Measurements from ENCODE around the gene DUSP22.
"Not testable (repeated sequence)": the region's sequence is repeated elsewhere in the genome, so short reads cannot be mapped to it uniquely, and the experiment has no call there.

The DUSP22 gene

DNA sequence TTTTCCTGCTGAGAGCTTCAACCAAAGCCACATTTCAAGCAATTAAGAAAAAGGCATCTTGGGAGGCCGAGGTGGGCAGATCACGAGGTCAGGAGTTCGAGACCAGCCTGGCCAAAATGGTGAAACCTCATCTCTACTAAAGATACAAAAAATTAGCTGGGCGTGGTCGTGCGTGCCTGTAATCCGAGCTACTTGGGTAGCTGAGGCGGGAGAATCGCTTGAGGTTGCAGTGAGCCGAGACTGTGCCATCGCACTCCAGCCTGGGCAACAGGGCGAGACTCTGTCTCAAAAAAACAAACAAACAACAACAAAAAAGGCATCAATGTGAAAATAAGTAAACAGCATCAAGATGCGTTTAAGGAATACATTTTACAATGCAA lies 85.3 kb downstream of the DUSP22 start:
- DNase-seq (ENCODE audit: low read depth in 2 of 2, low spot score in 1 of 2): not testable (repeated sequence)

DNA sequence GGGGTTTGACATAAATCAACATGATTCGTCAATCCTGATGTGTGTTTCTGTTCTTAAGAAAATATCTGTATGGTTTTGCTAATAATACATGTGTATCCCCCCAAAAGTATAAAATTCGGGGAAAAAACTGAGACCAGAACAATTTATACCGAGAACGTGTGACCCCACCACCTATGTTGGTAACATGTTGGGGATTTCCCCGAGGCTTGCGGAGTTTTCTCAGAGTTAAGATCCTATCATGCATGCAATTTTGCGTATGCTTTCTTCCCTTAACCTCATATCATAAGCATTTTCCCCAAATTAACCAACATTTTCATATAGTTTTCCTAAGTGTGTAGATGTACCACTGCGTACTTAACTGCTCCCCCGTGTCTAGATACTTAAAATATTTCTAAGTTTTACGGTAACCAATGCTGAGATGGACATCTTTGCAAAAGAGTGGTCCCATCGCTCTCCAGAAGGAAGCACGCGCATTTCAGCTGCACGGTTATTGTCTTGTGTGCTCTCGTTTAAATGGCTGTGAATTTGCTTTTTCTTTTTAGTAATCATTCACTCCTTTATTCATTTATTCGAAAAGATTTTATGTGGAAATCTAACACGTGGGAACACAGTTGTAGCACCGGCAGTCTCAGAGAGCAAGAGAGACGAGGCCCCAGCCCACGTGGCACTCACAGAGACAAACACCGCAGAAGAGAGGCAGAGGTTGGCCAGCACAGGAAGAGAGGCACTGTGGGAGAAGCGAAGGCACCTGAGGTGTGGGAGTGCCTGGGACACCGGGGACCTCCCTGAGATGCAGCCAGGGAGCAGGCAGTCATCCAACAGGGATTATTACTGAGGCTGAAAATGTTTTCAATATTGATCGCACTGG lies 86.0 kb downstream of the DUSP22 start:
- no peak for DNase-seq (ENCODE audit: low read depth in 2 of 2, low spot score in 1 of 2)

DNA sequence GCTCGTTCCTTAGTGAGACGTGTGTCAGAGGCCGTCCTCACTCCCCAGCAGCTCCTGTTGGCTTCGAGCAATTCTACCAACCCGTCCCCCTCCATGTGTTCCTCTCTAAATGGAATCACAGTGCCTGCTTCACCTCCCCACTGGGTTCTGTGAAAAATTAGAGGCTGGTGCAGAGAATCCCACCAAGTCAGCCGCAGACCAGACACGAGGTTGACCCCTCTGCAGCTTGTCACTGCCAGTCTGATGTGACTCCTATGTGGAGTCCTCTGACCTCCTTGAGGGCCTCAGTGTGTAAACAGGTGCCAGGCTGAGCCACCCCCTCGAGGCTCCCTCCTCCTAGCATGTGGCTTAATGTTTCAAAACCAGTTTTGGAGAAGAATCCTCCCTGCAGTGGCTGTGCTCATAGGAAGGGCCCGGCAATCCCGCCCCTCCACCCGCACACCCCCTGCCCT lies 86.7 kb downstream of the DUSP22 start:
- DNase-seq (ENCODE audit: low read depth in 2 of 2, low spot score in 1 of 2): no peak

DNA sequence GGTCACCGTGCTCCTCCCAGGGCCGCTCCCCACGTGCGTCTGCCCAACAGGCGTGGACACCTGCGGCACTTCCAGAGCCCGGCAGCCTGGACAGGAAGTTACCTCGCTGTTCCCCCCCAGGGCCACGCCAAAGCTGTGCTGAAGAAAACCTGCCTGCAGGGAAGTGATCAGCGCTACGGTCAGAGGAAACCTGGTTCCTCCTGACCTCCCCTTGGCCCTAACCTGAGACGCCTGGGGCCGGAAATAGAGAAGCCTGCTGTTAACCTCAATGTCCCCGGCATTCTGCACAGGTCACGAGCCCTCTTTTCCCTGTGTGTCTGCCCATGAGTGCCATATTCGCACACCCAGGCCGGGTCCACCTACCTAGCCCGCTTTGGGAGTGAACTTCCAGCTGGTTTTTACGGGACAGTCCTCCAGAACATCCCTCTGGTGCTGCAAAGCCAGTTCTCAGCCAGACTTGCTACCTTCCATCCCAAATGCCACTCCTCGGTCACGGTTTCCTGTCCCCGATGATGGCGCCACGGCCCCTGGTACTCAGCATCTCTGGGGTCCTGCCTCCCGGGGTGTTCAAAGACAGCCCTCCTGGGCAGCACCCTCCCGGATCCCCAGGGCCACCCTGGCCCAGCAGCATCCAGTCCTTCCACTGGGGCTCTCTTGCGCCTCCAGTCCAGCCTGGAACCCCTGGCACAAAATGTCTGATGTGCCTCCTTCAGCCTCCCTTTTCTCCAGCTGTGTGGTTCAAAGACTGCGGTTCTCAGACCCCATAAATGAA lies 87.3 kb downstream of the DUSP22 start:
- DNase-seq (ENCODE audit: low read depth in 2 of 2, low spot score in 1 of 2): no peak

DNA sequence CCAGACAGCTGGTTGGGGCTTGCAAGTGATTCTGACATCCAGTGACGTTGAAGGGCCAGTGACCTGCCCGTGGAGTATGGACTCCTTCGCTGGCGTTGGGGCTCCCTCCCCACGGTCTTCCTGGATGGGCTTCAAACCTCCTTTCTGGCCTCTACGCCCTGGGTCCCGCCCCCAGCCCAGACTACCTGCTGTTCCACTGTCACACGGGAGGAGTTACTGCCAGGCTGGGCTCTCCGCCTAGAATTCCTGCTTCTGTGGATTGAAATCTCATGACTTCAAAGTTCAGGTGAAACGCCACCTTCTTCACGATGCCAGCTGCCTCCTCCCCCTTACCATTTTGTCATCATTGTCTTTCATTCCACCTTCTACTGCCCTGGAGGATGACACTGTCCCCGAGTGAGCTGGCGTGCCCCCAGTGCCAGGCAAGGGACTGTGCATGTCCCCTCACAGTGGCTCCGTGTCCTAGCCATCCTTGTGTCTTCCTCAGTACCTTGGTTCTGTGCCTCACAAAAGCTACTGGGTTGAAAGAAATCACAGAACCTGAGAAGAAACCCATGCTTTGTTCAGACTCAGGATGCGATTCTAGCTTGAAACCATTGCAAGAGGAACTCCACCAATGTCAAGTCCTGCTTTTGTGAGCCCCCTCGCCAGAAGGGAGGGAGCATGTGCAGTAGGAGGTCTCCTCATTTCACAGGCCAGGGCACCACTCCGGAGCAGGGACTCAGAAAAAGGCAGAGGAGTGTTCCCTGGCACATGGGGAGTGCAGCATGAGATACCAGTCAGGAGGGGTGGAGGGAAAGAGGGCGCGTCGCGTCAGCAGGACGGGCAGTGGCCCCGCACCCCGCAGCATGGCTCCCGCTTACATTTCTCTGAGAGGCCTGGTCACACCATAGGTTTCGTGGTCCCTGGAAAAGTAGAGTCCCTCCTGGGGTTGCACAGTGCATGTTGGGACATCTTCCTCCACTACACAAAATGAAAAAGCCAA lies 88.2 kb downstream of the DUSP22 start:
- DNase-seq (ENCODE audit: low read depth in 2 of 2, low spot score in 1 of 2): no peak

DNA sequence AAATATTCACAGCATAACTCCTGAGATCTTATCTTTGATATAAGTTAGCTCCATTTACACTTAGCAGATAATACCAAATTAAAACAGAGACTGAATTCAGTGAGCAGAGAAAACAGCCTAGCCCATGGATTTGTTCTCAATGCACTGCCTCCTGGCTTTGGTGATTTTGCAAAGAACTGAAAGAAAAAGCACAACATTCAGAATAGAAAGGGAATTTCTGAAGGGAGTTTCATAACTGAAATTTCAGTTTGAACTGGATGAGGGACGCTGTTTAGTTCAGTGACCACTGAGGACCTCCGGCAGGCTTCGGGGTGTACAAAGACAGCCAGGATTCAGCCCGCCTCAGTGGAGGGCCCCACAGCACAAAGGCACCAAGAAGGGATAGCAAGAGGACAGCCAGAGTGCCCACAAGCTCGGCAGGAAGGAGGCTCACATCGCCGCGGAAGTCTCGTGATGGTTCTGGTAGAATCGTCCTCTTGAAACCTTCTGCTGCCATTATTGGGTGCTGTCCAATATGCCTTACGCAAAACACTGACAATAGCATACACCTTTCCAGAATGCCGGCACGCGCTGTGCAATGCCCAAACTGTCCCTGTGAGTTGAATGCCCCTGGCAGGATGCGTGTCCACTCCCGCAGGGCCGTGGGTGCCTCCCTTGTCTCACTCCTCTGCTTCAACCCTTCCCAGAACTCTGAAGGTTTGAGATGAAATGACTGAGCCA lies 89.6 kb downstream of the DUSP22 start:
- DNase-seq (ENCODE audit: low read depth in 2 of 2, low spot score in 1 of 2): no peak

DNA sequence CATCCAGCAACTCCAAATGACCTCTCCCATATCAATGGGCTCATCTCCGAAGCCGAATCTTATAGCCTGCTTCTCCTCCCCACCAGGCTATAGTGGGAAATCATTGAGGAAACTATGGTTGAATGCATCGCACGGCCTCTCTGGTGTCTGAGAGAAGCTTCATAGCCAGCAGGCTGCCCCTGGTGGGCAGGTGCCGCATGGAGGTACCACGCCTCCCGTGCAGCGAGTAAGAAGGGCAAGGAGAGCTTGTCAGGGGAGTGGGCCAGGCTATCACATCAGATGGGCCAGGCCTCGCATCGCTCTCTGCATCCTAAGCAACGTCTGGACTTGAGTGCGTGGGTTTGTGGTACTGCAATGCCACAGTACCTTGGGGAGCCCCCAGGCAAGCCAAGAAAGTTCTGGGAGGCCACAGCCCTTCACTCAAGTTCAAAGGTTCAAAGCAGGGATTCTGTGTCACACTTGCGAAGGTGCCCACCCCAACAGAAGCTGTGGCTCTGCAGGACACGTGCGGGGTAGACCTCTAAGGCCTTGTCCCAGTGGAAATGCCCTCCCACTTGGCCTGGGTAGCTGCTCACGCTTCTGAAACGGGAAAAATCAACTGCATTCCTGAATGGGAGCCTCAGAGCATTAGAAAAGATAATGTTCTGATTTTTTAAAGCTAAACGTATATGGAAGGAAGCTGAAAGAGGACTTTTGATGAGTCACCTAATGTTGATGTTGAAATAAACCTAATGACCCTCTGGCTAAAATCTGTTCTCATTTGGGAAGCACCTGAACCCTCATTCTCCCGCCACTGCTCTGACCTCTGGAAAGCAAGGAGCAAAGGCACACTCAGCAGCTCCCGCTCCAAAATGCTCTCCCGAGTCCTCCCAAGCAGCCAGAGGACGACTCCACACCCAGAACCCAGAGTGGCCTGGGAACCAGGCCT lies 90.9 kb downstream of the DUSP22 start:
- no peak for DNase-seq (ENCODE audit: low read depth in 2 of 2, low spot score in 1 of 2)

DNA sequence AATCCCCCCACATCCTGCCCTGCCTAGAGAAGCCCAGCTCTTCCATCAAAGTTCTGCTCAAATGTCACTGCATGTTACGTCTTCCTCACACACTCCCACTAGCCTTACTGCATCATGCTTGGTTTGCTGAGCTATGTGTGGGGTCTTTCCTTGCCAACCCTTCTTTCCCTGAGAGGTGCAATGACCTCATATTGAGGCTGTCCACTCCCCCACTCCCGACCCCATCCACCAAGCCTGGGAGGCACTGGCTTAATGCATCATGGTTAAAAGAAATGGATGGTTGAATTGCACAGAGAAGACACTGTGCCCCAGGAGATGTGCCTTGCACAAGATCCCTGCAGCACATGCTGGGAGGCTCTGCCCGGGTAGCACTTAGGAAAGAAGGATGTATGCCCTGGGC lies 91.6 kb downstream of the DUSP22 start:
- no peak for DNase-seq (ENCODE audit: low read depth in 2 of 2, low spot score in 1 of 2)

DNA sequence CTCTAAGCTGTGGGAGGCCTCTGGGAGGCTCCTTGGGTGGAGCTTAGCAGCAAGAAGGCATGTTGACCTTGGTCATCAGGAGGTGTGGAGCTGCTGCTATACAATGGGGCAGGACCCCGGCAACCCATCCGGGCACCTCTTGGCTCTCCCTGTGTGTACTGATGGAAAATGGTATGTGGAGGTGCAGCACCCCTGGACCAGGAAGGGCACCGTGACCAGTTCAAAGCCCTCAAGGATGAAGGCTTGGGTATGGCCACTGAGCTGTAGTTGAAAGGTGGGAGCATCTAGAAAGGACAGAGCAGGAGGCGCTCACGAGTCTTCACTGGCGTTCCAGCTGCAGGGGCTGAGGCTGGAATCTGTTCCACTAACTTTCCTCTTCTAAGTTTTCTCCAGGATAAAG lies 92.6 kb downstream of the DUSP22 start:
- no peak for DNase-seq (ENCODE audit: low read depth in 2 of 2, low spot score in 1 of 2)

DNA sequence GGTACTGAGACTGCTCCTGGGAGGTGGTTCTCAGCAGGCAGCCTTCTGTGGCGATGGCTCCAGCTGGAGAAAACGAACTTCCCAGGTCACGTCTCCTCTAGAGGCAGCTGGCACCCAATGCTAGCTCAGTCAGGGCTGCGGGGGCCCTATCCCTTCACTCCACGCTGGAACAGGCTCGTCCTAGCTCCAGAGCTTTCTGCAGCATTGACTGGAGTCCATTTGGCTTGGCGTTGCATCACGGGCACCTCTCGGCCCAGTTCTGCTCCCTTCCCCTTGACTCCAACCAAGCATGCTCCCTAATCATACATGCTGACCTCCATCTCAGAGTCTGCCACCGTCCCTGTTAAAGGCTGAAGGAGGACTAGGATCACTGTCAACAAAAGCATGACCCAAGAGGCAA lies 93.3 kb downstream of the DUSP22 start:
- DNase-seq (ENCODE audit: low read depth in 2 of 2, low spot score in 1 of 2): no peak

DNA sequence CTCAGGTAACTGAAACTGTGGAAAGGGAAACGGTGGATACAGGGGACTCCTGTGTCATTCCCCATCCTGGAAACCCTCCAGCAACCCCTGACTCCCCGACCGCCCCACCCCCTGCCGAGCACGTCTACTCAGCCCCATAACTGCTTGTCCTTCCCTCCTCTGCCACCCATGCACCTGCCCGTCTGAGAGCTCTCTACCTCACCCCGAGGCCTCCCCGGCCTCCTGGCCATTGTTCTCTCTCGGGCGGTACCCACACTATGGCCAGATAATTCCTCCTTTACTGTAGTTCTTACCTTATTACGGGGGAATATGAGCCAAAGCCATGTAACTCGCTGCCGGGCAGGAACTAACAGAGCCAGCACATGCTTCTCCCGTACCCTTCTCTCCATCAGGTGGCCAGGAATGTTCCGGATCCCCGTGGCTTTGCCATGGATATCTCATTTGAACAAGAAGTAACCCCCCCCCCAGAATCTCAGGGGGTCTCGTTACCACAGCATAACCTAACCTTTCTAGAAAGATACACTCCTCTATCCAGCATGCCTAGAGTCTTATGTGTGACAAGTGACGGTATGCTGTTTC lies 94.5 kb downstream of the DUSP22 start:
- DNase-seq (ENCODE audit: low read depth in 2 of 2, low spot score in 1 of 2): no peak

DNA sequence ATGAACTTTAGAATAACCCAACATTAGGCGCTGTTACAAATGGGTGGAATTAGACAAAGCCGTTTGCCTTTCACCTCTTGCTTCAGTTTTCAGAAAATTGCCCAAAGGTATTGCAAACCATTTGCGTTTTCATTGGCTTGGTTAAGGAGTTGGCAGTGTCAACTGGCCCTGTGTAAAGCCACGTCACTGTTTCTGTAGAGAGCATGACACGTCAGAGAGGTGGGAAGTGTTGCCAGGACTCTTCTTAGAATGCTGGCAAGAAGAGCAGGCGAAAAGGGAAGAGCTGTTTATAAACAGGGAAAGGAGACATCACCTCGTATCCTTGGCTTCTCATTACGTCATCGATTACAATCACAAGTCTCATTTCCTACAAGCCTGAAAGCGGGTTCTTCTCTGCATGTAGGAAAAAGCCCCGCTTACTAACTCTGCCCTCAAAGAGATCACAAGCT lies 95.0 kb downstream of the DUSP22 start:
- DNase-seq (ENCODE audit: low read depth in 2 of 2, low spot score in 1 of 2): no peak

DNA sequence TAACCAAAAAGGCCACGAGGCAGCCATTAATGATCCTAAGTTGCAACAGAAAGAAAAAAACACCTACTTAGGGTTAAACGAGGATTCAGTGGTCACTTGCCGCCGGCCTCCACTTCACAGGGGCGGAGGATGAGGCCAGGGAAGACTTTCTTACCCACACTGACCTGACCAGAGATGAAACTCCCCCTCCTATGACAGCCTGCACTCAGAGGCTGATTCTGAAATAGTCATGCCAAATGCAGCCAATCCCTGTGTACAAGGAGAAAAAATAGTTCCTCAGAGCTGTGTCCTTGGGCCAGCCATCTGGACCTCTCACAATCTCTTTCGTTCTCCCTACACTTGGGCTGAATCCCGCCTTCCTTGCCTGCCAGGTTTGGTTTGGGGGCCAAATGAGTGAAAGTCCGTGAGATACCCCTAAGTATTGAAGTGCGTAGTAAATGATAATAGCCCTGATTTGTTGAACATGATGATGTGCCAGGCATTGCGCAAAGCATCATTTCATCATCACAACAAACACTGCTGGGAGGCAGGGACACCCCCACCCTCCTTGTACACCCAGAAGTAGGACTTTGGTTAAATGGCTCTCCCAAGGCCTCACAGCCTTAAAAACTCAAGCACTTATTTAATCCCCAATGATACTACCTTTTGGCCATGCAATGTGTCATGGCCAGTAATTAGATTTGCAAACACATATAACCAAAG lies 96.1 kb downstream of the DUSP22 start:
- DNase-seq (ENCODE audit: low read depth in 2 of 2, low spot score in 1 of 2): no peak

DNA sequence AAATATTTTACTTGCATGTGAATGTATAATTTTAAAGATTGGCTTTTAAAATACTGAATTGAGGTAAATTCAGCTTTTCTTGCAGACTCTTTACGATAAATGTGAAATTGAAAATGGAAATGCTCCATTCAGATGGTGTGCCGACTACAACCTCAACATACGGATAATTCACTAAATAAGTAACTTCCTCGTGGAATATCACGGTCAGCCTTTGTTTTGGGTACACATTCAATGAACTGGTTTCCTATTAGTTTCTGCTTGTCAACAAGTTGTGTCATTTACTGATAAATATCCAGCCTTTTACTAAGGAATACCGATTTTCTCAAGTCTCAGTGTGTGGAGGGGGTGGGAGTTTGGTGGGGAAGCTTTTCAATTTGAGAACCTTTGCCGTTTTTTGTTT lies 96.9 kb downstream of the DUSP22 start:
- no peak for DNase-seq (ENCODE audit: low read depth in 2 of 2, low spot score in 1 of 2)

DNA sequence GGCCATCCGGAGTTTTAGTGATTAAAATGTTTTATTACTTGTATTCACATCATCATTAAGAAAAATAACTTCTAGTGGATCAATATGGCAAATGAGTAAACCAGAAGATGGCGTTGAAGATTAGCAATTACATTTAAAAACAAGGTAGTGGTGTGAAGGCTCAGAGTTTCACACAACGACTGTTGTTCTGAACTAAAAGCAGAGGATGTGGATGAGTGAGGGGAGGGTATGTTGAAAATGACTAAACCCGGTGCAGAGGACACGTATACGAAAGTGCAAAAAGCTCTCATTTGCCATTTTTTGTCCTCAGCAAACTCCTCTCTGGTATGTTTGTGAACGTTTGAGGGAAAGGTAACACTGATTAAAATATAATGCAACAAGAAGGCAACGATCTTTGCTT lies 97.3 kb downstream of the DUSP22 start:
- no peak for DNase-seq (ENCODE audit: low read depth in 2 of 2, low spot score in 1 of 2)

DNA sequence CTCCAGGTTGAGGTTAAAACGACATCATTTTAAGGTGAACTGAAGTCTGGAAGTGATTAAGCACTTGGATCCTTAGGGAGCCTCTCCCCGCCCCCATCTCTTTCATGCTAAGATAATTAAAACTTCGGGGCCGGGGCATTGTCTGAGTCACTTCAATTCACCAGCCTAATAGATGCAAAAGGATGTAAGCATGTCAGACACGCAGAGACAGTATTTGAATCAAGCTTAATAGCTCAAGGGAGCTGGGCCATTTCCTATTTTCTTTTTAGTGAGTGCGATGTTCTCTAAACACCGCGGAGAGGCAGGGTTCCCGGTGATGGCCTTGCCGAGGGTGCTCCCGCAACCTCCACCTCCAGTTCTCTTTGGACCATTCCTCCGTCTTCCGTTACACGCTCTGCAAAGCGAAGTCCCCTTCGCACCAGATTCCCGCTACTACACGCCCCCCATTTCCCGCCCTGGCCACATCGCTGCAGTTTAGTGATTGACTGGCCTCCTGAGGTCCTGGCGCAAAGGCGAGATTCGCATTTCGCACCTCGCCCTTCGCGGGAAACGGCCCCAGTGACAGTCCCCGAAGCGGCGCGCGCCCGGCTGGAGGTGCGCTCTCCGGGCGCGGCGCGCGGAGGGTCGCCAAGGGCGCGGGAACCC lies 98.7 kb downstream of the DUSP22 start:
- DNase-seq (ENCODE audit: low read depth in 2 of 2, low spot score in 1 of 2): no peak

DNA sequence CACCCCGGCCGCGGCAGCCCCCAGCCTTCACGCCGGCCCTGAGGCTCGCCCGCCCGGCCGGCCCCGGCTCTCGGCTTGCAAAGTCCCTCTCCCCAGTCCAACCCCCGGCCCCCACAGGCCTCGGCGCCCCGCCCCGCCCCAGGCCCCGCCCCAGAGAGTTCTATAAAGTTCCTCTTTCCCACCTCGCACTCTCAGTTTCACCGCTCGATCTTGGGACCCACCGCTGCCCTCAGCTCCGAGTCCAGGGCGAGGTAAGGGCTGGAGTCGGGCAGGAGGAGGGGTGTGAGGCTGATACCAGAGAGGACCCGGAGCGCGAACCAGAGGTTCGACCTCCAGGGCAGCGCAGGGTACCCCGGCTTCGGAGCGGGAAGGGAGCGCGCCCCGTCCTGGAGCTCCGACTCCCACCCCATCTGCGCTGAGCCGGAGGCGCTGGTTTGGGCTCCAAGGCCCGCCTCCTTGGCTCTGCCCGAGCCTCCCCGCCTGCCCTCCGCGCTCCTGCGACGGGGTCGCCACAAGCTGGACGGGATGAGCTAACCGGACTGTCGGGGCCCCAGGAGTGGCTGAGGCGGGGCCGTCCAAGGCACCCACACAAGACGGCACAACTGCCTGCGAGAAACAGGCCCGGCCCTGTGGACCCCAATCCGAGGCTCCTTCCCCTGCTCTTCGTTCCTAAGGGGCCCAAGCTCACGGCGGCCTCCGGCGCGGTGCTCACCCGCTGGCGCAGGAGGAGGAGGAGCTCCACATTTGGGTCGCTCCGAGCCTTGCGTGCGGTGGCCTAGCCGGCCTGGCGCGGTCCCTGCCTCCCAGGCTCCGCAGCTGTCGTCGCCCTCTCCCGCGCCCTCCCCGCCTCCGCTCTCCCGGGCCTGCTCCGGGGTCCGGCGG lies 99.5 kb downstream of the DUSP22 start, which contains the start of gene IRF4:
Gene IRF4, plus strand, starts transcription at position 194 of the 882 bp plus-strand sequence. CDS start 1,401 bp downstream, outside the sequence.
- DNase-seq (ENCODE audit: low read depth in 2 of 2, low spot score in 1 of 2): peak; percentile 56 to 66

Data from stimulated activated CD8-positive, alpha-beta memory T cell treated with anti-CD3 and anti-CD28 coated beads, Interleukin-4, amount 100 ng/mL, for 4 hours (primary cell).